HS-5 (cell line): ENCODE data around the gene SLC16A9.
A peak's percentile ranks its signal among the peaks of the same experiment; 100 is the strongest.
"Not testable (repeated sequence)": the region's sequence is repeated elsewhere in the genome, so short reads cannot be mapped to it uniquely, and the experiment has no call there.

Experiments
- DNase-seq: peaks from one replicate; pipeline ENCODE4 v3.0.0-alpha.2; 2012; ENCODE audit warnings: low read depth

Gene SLC16A9

DNA sequence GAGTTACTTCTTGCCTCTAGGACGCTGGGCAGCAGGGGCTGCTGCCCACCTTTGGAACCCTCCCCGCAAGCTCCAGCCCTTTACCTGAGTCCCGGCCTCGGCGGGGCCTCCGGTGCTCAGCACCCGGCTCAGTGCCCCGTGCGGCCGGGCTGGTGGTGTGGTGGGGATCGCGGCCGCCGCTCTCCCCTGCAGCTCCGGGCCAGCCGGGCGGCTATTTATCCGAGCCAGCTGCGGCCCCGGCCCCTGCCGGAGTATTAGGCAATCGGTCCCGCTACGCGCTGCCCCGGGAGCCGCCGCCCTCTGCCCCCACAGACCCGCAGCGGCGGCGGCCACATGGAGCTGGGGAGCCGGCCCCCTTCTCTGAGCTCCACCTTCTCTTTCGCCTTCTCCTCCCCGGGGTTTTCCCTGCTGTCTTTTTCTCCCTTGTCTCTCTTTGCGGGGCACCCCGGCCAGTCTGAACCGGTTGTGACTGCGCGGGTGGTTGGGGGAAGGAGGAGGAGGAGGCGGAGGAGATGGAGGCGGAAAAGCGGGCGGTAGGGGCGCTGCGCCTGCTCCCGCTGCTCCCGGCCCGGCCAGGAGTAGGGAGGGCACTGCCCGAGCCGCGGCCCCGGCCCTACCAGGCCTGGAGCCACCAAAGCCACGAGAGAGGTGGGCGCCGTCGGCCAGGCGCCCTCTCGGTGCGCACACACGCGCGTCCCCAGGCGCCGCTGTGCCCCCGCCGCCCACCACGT is at the start of gene SLC16A9:
Gene SLC16A9, minus strand, starts transcription at position 456 of the 731 bp plus-strand sequence. CDS start 25,559 bp downstream, outside the sequence.
- peak; percentile 36 for DNase-seq

GRCh38 chr10:59757966-59758365 is 48.3 kb upstream of the SLC16A9 start:
- DNase-seq, result no peak

DNA sequence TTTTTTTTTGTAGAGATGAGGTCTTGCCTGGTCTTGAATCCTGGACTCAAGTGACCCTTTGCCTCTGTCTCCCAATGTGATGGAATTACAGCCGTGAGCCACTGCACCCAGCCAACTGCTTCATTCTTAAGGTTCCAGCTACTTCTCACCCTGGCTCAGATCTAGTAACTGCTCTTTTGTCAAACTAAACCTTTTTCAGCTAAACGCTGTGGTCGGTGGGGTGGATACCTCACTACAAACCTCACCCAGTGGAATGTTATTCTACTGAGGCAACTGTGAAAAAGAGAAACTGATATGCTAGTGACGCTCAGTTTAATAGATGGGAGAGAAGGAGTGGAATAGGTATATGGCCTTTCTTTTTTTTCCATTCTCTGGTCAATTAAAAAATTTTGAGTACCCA is 45.3 kb upstream of the SLC16A9 start:
- no peak for DNase-seq

DNA sequence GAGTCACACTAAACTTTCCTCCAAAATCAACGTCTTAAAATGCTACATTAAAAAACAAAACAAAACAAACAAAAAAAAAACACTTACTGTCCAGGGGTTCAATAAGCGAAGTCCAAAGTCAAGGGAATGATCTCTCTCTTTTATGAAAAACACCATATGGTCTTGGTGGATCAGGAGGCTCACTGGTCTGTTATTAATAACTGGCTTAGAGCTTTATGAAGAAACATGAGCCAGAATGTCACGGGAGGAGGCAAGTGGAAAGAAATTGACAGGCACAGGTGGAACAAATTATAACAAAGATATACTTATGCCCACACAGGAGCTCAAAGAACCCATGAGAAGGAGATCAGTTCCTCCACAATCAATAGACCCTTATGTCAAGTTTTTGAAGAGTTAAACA is 43.6 kb upstream of the SLC16A9 start, which contains the start of gene MRLN:
Gene MRLN, minus strand, starts transcription at position 189 of the 400 bp plus-strand sequence.
- no peak for DNase-seq

- DNase-seq, result no peak
Observed at GRCh38 chr10:59752278-59752940, 42.8 kb upstream of the SLC16A9 start.

DNA sequence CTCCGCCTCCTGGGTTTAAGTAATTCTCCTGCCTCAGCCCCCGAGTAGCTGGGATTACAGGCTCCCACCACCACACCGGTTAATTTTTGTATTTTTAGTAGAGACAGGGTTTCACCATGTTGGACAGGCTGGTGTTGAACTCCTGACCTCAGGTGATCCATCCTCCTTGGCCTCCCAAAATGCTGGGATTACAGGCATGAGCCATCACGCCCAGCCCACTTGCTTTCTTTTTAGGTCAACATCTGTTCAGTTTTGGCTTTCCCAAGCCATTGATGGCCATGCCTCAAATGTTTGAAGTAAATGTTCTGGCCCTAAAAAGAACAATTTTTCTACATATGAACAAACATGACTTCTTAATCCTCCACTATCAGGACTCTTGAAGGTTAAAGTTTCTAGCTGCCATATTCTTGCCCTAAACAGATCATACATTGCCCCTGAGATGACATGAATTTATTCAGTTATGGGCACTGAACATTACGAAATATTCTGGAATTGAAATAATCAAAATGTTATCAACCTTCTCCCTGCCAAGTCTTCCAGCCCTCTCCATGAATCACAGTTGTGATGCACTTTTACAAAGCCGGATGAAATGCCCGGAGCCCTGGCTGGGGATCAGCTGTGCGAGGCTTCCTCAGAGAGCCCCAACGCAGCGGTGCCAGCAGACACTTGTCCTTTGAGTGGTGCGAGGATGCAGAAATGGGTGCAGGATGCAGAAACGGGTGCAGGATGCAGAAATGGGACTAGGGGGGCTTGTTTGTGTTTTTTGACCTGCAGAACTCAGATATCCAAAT is 40.7 kb upstream of the SLC16A9 start:
- DNase-seq, result no peak

DNA sequence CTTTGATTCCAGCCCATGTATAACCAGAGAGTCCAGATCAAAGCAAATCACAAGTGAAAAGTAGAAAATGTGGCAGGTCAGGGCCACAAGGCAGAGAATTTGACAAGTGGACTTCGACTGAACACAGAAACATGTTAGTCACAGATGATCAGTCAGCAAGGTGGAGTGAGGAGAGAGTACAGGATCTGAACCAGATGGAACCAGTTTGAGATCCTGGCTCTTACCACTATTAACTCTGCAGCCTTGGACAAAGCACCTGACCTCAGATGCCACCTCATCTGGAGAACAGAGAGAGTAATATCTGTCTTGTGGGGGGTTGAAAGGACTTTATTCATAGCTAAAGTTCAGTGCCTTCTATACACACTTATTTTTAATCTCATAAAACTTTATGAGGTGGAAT is 39.2 kb upstream of the SLC16A9 start:
- no peak for DNase-seq

DNA sequence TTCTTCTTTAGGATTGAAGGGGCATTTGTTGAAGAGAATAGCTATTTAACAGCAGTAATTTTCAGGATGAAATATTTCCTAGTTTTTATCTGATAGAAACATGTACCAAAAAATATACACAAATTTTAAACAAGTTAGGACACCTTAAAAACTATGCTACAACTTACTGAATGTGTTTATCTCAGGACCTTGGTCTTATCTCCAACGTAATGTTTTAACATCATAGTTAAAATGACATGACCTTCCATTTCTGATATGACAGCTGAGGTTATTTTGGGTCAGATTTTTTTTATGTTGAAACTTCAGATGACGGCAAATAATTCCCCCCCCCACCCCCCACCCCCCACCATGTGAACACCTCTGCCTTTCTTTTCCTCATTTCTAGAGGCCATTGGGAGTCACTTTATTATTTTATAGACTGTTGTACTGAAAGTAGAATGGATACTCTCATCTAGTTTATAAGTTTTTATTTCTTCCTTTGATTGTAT is 35.6 kb upstream of the SLC16A9 start:
- DNase-seq, result no peak

DNA sequence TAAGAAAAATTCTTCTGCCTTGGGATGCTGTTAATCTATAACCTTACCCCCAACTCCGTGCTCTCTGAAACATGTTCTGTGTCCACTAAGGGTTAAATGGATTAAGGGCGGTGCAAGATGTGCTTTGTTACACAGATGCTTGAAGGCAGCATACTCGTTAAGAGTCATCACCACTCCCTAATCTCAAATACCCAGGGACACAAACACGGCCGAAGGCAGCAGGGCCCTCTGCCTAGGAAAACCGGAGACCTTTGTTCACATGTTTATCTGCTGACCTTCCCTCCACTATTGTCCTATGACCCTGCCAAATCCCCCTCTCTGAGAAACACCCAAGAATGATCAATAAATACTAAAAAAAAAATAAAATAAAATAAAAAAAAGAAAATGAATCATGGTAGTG is 35.1 kb upstream of the SLC16A9 start:
- DNase-seq, result not testable (repeated sequence)

GRCh38 chr10:59744156-59744555 is 34.5 kb upstream of the SLC16A9 start:
- not testable (repeated sequence) for DNase-seq

GRCh38 chr10:59741583-59741982 is 31.9 kb upstream of the SLC16A9 start:
- no peak for DNase-seq

DNA sequence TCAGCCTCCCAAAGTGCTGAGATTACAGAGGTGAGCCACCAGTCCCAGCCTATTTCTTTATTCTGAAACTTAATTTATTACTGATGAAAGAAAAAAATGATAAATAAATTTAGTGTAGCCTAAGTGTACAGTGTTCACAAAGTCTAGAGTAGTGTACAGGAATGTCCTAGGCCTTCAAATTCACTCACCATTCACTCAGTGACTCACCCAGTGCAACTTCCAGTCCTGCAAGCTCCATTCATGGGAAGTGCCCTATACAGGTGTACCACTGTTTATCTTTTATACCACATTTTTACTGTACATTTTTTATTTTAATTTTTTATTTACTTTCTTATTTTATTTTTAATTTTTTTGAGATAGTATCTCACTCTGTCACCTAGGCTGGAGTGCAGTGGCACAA is 31.4 kb upstream of the SLC16A9 start:
- no peak for DNase-seq

DNA sequence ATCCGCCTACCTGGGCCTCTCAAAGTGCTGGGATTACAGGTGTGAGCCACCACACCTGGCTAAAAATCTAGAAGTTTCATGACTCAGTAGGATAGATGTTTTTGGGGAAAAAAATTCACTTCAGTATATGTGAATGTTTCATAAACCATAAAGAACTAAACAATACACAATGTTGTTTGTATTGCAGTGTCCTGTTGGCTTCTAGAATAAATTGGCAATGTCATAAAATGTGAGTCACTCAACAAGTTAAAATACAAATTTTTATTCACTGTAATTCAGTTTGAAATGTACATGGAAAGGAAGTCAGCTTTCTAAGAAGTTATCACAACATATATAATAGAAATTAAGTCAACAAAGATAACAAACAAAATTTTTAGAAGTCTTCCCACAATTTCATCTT is 27.1 kb upstream of the SLC16A9 start:
- DNase-seq, result no peak

DNA sequence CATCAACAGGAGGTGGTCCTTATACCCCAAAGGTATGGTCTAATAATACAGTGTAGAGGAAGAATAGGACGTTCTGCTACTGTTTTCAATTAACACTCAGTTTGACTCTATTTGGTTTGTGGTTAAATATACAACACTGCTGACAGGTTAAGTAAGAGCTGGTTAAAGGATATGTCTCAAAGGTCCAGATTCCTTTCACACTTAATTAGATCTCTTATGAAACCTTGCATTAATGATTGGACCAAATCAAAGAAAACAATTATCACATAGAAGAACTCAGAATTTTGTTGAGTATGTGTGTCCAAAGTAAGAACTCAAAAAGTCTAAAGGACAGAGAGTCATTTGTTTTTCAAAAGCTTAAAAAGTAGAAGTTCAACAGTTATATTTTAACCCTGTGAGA is 25.6 kb upstream of the SLC16A9 start:
- no peak for DNase-seq

DNA sequence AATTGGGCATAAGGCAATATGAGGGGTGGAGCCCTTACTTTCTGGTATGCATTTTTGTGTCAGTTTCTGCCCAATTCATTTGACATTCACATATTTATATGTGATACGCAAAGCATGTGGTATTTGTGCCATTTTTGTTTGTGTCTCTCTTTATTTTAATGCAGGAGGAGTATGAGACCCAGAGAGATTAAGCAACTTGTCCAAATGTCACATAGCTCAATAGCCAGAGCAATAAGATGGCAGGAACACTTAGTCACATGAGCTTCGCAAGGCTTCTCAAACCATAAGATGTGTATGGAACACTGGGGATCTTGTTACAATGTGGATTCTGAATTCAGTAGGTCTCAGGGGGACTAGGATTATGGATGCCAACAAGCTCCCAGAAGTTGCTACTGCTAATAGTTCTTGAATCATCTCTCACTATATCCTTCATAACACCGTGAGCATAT is 24.4 kb upstream of the SLC16A9 start:
- DNase-seq, result no peak

GRCh38 chr10:59733321-59734013 is 23.8 kb upstream of the SLC16A9 start:
- DNase-seq, result not testable (repeated sequence)

DNA sequence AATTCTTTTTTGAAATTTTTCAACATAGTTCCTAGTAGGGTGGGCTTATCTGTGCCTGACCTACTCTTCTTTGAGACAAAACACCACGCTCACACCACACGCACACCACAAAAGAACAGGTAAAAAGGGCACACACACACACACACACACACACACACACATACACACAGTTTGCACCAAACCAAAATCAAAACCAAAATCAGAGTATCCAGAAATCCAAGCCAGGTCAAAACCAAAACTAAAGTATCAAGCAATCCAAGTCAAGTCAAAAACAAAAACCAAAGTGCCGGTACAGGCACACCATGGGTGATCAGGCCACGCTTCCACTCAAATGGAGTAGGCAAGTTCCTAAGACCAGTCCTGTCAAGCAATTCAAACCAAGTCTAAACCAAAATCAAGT is 23.2 kb upstream of the SLC16A9 start:
- DNase-seq, result not testable (repeated sequence)

DNA sequence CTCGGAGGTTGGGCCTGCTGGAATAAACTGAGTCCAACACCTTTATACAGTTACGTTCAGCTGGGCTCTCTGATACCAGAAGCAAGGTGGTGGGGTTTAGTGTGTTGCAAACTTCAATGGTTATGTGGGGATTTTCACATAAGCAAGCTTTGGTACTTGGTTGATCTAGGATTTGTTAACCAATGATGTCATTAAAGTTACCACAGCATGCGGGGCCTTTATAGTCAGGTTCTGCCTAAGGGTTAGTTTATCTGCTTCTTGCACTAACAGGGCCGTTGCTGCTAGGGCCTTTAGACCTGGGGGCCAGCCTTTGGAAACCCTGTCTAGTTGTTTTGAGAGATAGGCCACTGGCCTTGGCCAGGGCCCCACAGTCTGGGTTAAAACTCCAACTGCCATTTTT is 19.5 kb upstream of the SLC16A9 start:
- not testable (repeated sequence) for DNase-seq

- DNase-seq, result no peak
Observed at GRCh38 chr10:59724098-59724938, 14.7 kb upstream of the SLC16A9 start.

DNA sequence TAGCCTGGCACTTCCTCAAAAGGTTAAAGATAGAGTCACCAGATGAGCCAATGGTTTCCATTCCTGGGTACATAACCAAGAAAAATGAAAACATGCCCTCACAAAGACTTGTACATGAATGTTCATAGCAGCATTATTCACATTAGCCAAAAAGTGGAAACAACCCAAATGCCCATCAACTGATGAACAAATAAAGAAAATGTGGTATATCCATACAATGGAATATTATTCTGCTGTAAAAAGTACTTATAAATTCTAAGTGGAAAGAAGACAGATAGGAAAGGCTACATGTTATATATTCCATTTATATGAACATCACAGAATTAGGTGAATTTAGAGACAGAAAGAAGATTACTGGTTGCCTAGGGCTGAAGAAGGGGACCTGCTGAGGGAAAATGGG is 10.7 kb upstream of the SLC16A9 start:
- DNase-seq, result no peak

GRCh38 chr10:59719374-59719773 is 9.7 kb upstream of the SLC16A9 start:
- no peak for DNase-seq
